K562 (cell line): ENCODE data around the gene AMBRA1. TPM values are rescaled to one million over a fixed set of nuclear protein-coding genes. Genes with fewer than 3 reads are reported as not detected.

ENCODE experiments used
- ATAC-seq: fragments of 200-7000 bp; cut with Tn5 transposase; 3 replicates; pipeline ENCODE4 v1.9.1; 2020; ENCODE audit warnings: moderate library complexity
- BruUV-seq: library from RNA; stranded (reverse); fragments of 400-500 nt; replicated peaks from 2 replicates; lab custom pipeline; 2021; lab: Mats Ljungman, UMichigan
- CTCF ChIA-PET: fragments of 300-600 bp; formaldehyde crosslinking; extraction: SDS; loops from one replicate; lab custom pipeline; 2021; ENCODE audit warnings: low intra/inter-chr PET ratio; lab: Yijun Ruan, JAX
- POLR2A ChIA-PET: fragments of 300-600, 350-650 bp; sonication (Branson Sonifier 250); formaldehyde crosslinking; extraction: SDS; loops from one replicate; lab custom pipeline; 2021; ENCODE audit warnings: antibody characterized with exemption, inconsistent platforms; lab: Yijun Ruan, JAX
- DNase-seq, 4 experiments: peaks; one replicate each; pipeline versions ENCODE4 v3.0.0 to v3.0.0-alpha.2; 2011 to 2018; ENCODE audit warnings: low spot score in 3 of 4, mixed read lengths in 3 of 4; ENCODE audit errors: extremely low read depth in 1 of 4
- FAIRE-seq: peaks from 2 replicates; lab custom pipeline; 2011; peaks lifted over from hg19 to GRCh38; lab: Jason Lieb, UNC
- H2AFZ ChIP-seq: 2 replicates; pipeline ENCODE4 v1.6.0; 2011; ENCODE audit warnings: low read depth, low read length, control low read depth, inconsistent platforms
- H3K27ac ChIP-seq: fragments of 200-600 bp; 3 replicates; pipeline ENCODE4 v1.8.0; 2011; ENCODE audit warnings: low read depth, mild to moderate bottlenecking, control low read depth, inconsistent platforms, low read length, moderate library complexity, mixed read lengths; ENCODE audit errors: extremely low read depth
- H3K27me3 ChIP-seq, 2 experiments: fragments of 300-600 bp in 1 of 2; 2 replicates in 1 of 2; 3 replicates in 1 of 2; pipeline versions ENCODE4 v1.6.0 to v1.8.0; 2011; ENCODE audit warnings: inconsistent platforms in 2 of 2, low read length in 2 of 2, mild to moderate bottlenecking in 1 of 2, mixed read lengths in 1 of 2, moderate library complexity in 1 of 2; ENCODE audit not compliant: control insufficient read depth in 2 of 2, insufficient read depth in 2 of 2
- H3K36me3 ChIP-seq: fragments of 300-600 bp; 3 replicates; pipeline ENCODE4 v1.8.0; 2011; ENCODE audit warnings: mild to moderate bottlenecking, low read length, inconsistent platforms; ENCODE audit not compliant: control insufficient read depth, insufficient read depth
- H3K4me1 ChIP-seq, 2 experiments: fragments of 200-600 bp in 1 of 2; replicated peaks in 1 of 2; 2 replicates in 1 of 2; 3 replicates in 1 of 2; pipeline versions ENCODE4 v1.5.1 to v1.8.0; 2011; ENCODE audit warnings: inconsistent platforms in 2 of 2, low read length in 2 of 2, mild to moderate bottlenecking in 1 of 2, mixed read lengths in 1 of 2, moderate library complexity in 1 of 2; ENCODE audit not compliant: control insufficient read depth in 2 of 2, insufficient read depth in 2 of 2
- H3K4me2 ChIP-seq: 2 replicates; pipeline ENCODE4 v1.6.1; 2011; ENCODE audit warnings: low read length, control low read depth, inconsistent platforms, mixed read lengths; ENCODE audit not compliant: insufficient read depth
- H3K4me3 ChIP-seq: fragments of 200-600 bp; sonication (generic), shearing (Covaris generic); 2 replicates; pipeline ENCODE4 v1.5.1; 2016; ENCODE audit warnings: control low read depth, inconsistent platforms
- H3K79me2 ChIP-seq: fragments of 200-600 bp; 3 replicates; pipeline ENCODE4 v1.8.0; 2011; ENCODE audit warnings: low read length, inconsistent platforms; ENCODE audit not compliant: control insufficient read depth, insufficient read depth
- H3K9ac ChIP-seq, 2 experiments: 2 replicates each; pipeline versions ENCODE4 v1.6.0 to v1.6.1; 2011; ENCODE audit warnings: low read depth in 2 of 2, low read length in 2 of 2, control low read depth in 1 of 2, inconsistent platforms in 1 of 2, mild to moderate bottlenecking in 1 of 2, mixed read lengths in 1 of 2; ENCODE audit not compliant: insufficient read depth in 1 of 2
- H3K9me1 ChIP-seq: one replicate; pipeline ENCODE4 v1.6.0; 2011; ENCODE audit warnings: inconsistent platforms, mild to moderate bottlenecking, low read length, moderate library complexity; ENCODE audit not compliant: control insufficient read depth, insufficient read depth
- H3K9me3 ChIP-seq: replicated peaks from 2 replicates; pipeline ENCODE4 v1.5.1; 2011; ENCODE audit warnings: low read depth, low read length, inconsistent platforms; ENCODE audit not compliant: control insufficient read depth, insufficient read depth
- H4K20me1 ChIP-seq: replicated peaks from 2 replicates; pipeline ENCODE4 v1.6.1; 2011; ENCODE audit warnings: low read length, inconsistent platforms, mixed read lengths; ENCODE audit not compliant: control insufficient read depth, insufficient read depth
- ADNP ChIP-seq: fragments of 200-800 bp; sonication (Bioruptor generic); IDR thresholded peaks from 2 replicates; pipeline ENCODE4 v1.6.1; 2016; ENCODE audit warnings: missing genetic modification characterization, missing compliant biosample characterization
- BCL6 ChIP-seq: fragments of 250-450 bp; sonication (Bioruptor Pico); IDR thresholded peaks from 2 replicates; pipeline ENCODE4 v1.4.0; 2020
- COPS2 ChIP-seq: fragments of 450-650 bp; conservative IDR thresholded peaks from 2 replicates; pipeline ENCODE4 v1.6.1; 2016; ENCODE audit warnings: mild to moderate bottlenecking, moderate library complexity
- CSDE1 ChIP-seq, 2 experiments: fragments of 450-650 bp; IDR thresholded peaks; 2 replicates each; pipeline ENCODE4 v1.6.1; 2016; ENCODE audit warnings: mild to moderate bottlenecking in 1 of 2
- FOXJ3 ChIP-seq: sonication (generic); formaldehyde crosslinking; IDR thresholded peaks from 2 replicates; pipeline ENCODE4 v1.4.0; 2020; ENCODE audit warnings: mild to moderate bottlenecking, missing genetic modification reagents
- KLF1 ChIP-seq: fragments of 450-650 bp; IDR thresholded peaks from 2 replicates; pipeline ENCODE4 v1.6.1; 2016; ENCODE audit warnings: missing genetic modification characterization, missing compliant biosample characterization
- MAZ ChIP-seq, 2 experiments: fragments of 450-650 bp in 1 of 2; sonication (generic) in 1 of 2; formaldehyde crosslinking; IDR thresholded peaks in 1 of 2; conservative IDR thresholded peaks in 1 of 2; 2 replicates each; pipeline versions ENCODE4 v1.4.0 to v1.5.0; 2020; ENCODE audit warnings: mild to moderate bottlenecking in 1 of 2, missing genetic modification reagents in 1 of 2
- MECOM ChIP-seq: fragments of 250-450 bp; sonication (Bioruptor Pico); IDR thresholded peaks from 2 replicates; pipeline ENCODE4 v1.8.0; 2022; ENCODE audit warnings: inconsistent platforms
- TGIF2 ChIP-seq: sonication (generic); formaldehyde crosslinking; IDR thresholded peaks from 2 replicates; pipeline ENCODE4 v1.8.1; 2022; ENCODE audit warnings: mild to moderate bottlenecking, missing genetic modification reagents, moderate library complexity
- ZBTB17 ChIP-seq: fragments of 450-650 bp; formaldehyde crosslinking; IDR thresholded peaks from 2 replicates; pipeline ENCODE4 v1.4.0; 2020; ENCODE audit warnings: mild to moderate bottlenecking
- ZC3H8 ChIP-seq: fragments of 450-650 bp; IDR thresholded peaks from 2 replicates; pipeline ENCODE4 v1.6.1; 2017
- ZNF263 ChIP-seq: sonication (generic); formaldehyde crosslinking; IDR thresholded peaks from 2 replicates; pipeline ENCODE4 v1.8.0; 2022; ENCODE audit warnings: mild to moderate bottlenecking, missing genetic modification reagents, borderline replicate concordance
- ZNF696 ChIP-seq: fragments of 250-450 bp; sonication (Bioruptor Pico); conservative IDR thresholded peaks from 2 replicates; pipeline ENCODE4 v1.4.0; 2020; ENCODE audit warnings: mild to moderate bottlenecking, moderate library complexity
- WGBS: fragments of 100-300 bp; shearing (Covaris generic); methylation state at CpG from one replicate; pipeline ENCODE4 v1.1.6; 2016; ENCODE audit warnings: low coverage, mixed read lengths; ENCODE audit not compliant: insufficient coverage; ENCODE audit errors: missing lambda C conversion rate; 5-methylcytosine and 5-hydroxymethylcytosine counted together
- in situ Hi-C: fragments of 300-500 bp; cut with MboI; formaldehyde crosslinking; loops from 4 replicates; pipeline ENCODE4 v1.15.0; 2018; ENCODE audit warnings: inconsistent platforms, mixed read lengths
- intact Hi-C: fragments of 100-400 bp; cut with micrococcal nuclease; formaldehyde crosslinking; loops from 2 replicates; pipeline ENCODE4 v1.14.2; 2022
- polyA plus RNA-seq, 8 experiments: library from polyadenylated mRNA; depleted of rRNA in 4 of 8; stranded (reverse) in 5 of 8; unstranded in 3 of 8; fragments of >200 nt; fragmentation: Nextera tagmentation in 2 of 8; fragmentation: Illumina TruSeq in 1 of 8; extraction: Ambion mirVana in 2 of 8; extraction: Trizol in 1 of 8; gene quantifications; 2 replicates each; pipeline versions ENCODE4 v1.2.1 to v1.2.3, GENCODE V29; 2011 to 2014; ENCODE audit warnings: inconsistent platforms in 1 of 8, missing spikeins in 1 of 8
- total RNA-seq, 7 experiments: library from RNA; depleted of rRNA in 6 of 7; stranded (reverse); fragments of >200 nt in 6 of 7; fragmentation: Illumina TruSeq in 2 of 7; extraction: Trizol in 2 of 7; gene quantifications; 2 replicates each; pipeline versions ENCODE4 v1.2.1 to v1.2.3, GENCODE V29; 2011 to 2021; ENCODE audit warnings: low replicate concordance in 1 of 7
- TF ChIP-seq, protein P1 (sequence below): IDR thresholded peaks from 2 replicates; pipeline ENCODE4 v1.6.1; 2011; ENCODE audit not compliant: insufficient read length; ENCODE audit errors: extremely low read depth

The AMBRA1 gene
- total and polyA plus RNA-seq, 9 of the 15 experiments (the other 6 are each of a cell fraction or from before 2014, with no cell fraction given): 0.15 to 24.5 (median 13.0) TPM

DNA sequence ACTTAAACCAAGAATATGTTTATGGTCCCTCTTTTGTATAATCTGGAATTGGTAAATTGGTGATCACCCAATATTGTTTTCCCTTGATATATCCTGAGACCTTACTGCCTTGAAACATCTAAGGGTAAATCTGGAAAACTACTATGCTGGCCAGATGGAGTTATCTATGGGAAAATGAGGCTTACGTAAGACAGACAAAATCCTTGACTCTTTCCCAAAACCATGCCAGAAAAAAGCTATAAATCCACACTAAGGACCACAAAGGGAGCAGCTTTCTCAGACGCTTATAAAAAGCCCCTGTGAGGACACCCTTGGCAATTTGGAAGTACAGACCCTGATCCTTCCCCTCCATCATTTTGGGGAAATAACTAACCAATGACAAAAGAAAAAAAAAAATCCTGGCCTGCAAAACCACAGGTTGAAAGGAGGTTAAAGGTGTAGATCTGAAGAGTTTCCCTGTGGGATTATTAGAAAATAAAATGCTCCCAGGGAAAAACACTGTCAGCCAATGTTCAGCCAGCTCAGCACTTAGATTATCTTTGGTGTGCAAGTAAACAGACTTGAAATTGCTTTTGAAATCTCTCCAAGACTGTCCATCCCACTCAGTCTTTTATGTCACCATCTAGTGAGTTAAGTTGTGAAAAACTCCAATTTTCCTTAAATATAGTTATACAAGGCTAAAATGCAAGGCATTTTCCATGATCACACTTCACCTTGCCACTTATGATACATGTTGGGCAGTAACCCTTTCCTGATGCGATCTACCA, 6.6 kb upstream of the AMBRA1 start:
- BruUV-seq: no TSS peak
- in situ Hi-C loops: no loop called here

More for the DNA sequence above, 6.6 kb upstream of the AMBRA1 start:
- 66% methylated on average over 3 of the region's 3 CpGs for WGBS
- Histone ChIP-seq H3K4me1 (peaks cover 5 to 10% of the 10 kb centered on the region in 2 experiments; a peak in 3 of 5 replicates), H3K9me1 (no peaks in the 10 kb centered on the region), H3K4me2 (no peak overlapping the region), H3K79me2 (no peaks in the 10 kb centered on the region), H4K20me1 (no peaks in the 10 kb centered on the region), H3K4me3 (no peak overlapping the region), H3K9me3 (no peaks in the 10 kb centered on the region), H3K36me3 (peaks cover 8% of the 10 kb centered on the region; the same call in 2 of the 3 replicates), H3K9ac (no peak overlapping the region), H3K27me3 (no peaks in the 10 kb centered on the region), H3K27ac (no peak overlapping the region), H2AFZ (no peak overlapping the region)
- no peak for FAIRE-seq
- TF ChIP-seq ZNF263 (CRISPR knock-in tag) (no peak), ADNP (no peak), KLF1 (no peak), CSDE1 (IDR thresholded peaks at IDR 0.05) (no peak), ZC3H8 (no peak), BCL6 (no peak), TGIF2 (no peak), FOXJ3 (CRISPR knock-in tag) (no peak), ZNF696 (CRISPR knock-in tag) (no peak), COPS2 (no peak), MAZ (CRISPR knock-in tag; conservative IDR thresholded peaks at IDR 0.05 in 1 of 2, IDR thresholded peaks at IDR 0.05 in 1 of 2) (no peak), MECOM (CRISPR knock-in tag) (no peak), ZBTB17 (CRISPR knock-in tag) (no peak)
- TF ChIP-seq, protein P1, sequence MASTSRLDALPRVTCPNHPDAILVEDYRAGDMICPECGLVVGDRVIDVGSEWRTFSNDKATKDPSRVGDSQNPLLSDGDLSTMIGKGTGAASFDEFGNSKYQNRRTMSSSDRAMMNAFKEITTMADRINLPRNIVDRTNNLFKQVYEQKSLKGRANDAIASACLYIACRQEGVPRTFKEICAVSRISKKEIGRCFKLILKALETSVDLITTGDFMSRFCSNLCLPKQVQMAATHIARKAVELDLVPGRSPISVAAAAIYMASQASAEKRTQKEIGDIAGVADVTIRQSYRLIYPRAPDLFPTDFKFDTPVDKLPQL: no peak
- POLR2A ChIA-PET: interaction anchor here (0.6 to 2.3 kb wide), 9 partner anchors 10 to 554 kb away, joined by 3 to 15 read pairs (median 4); no protein-coding TSS in a partner anchor
- DNase-seq: no peak
- no peak for ATAC-seq
- intact Hi-C loops: no loop called here
- CTCF ChIA-PET: no interaction called here
